ENCODE data around the gene SEMA6A.

- TF ChIP-seq CTCF (IDR thresholded peaks at IDR 0.05) (no peak), EP300 (IDR thresholded peaks at IDR 0.05; ENCODE audit: low read depth) (no peak), POLR2A (IDR thresholded peaks at IDR 0.05) (no peak)
Measured at GRCh38 chr5:116530276-116530675, 44.3 kb downstream of the SEMA6A start.

Measured in transverse colon (tissue), 3 donors.